ENCODE data around the gene GGTA1.
"Not testable (repeated sequence)": the region's sequence is repeated elsewhere in the genome, so short reads cannot be mapped to it uniquely, and the experiment has no call there.

GGTA1 gene

GRCh38 chr9:121528642-121529041 is 29.0 kb upstream of the GGTA1 start:
- no peaks in the 10 kb centered on the region for H3K9me3 ChIP-seq
- intact Hi-C loops (cut with DNase I; ENCODE audit: low total_unique reads), result no loop called here
- no peaks in the 10 kb centered on the region for H3K36me3 ChIP-seq
- no peak overlapping the region for H3K27ac ChIP-seq
- peaks cover 0 to 15% (median 8%) of the 10 kb centered on the region in 4 donors for H3K4me1 ChIP-seq
- DNase-seq, result no peak
- no peaks in the 10 kb centered on the region for H3K27me3 ChIP-seq
- no peak overlapping the region for H3K4me3 ChIP-seq
- TF ChIP-seq CTCF (IDR thresholded peaks at IDR 0.05), result no peak

GRCh38 chr9:121527371-121527770 is 27.7 kb upstream of the GGTA1 start:
- H3K27ac ChIP-seq, result no peak overlapping the region
- H3K27me3 ChIP-seq, result no peaks in the 10 kb centered on the region
- no peaks in the 10 kb centered on the region for H3K36me3 ChIP-seq
- H3K4me3 ChIP-seq, result no peak overlapping the region
- intact Hi-C loops (cut with DNase I; ENCODE audit: low total_unique reads), result no loop called here
- peaks cover 0 to 15% (median 8%) of the 10 kb centered on the region in 4 donors for H3K4me1 ChIP-seq
- no peak for DNase-seq
- H3K9me3 ChIP-seq, result no peaks in the 10 kb centered on the region
- no peak for TF ChIP-seq CTCF (IDR thresholded peaks at IDR 0.05)

- not testable (repeated sequence) for H3K9me3 ChIP-seq
These were observed 20.0 kb upstream of the GGTA1 start for GRCh38 chr9:121519688-121520087.

GRCh38 chr9:121518634-121519033 is 19.0 kb upstream of the GGTA1 start:
- Histone ChIP-seq H3K4me3 (no peak overlapping the region), H3K27ac (no peak overlapping the region), H3K27me3 (no peaks in the 10 kb centered on the region), H3K9me3 (no peaks in the 10 kb centered on the region), H3K36me3 (no peaks in the 10 kb centered on the region), H3K4me1 (no peaks in the 10 kb centered on the region)
- no peak for DNase-seq
- no peak for TF ChIP-seq CTCF (IDR thresholded peaks at IDR 0.05)
- intact Hi-C loops (cut with DNase I; ENCODE audit: low total_unique reads), result no loop called here

More at GRCh38 chr9:121519688-121520087, 20.0 kb upstream of the GGTA1 start:
- intact Hi-C loops (cut with DNase I; ENCODE audit: low total_unique reads); H3K4me3 ChIP-seq; DNase-seq; H3K27me3 ChIP-seq; H3K27ac ChIP-seq; H3K4me1 ChIP-seq; H3K36me3 ChIP-seq: not testable (repeated sequence)

- H3K9me3 ChIP-seq; H3K27me3 ChIP-seq; H3K27ac ChIP-seq; H3K4me3 ChIP-seq; H3K36me3 ChIP-seq; intact Hi-C loops (cut with DNase I; ENCODE audit: low total_unique reads): not testable (repeated sequence)
- DNase-seq, result peak in 1 of 2 donors; percentile 48
- H3K4me1 ChIP-seq, result peaks cover 0 to 23% (median 13%) of the 10 kb centered on the region in 4 donors
These were observed 13.5 kb upstream of the GGTA1 start for GRCh38 chr9:121513166-121513565.

GRCh38 chr9:121510766-121511550 is 11.3 kb upstream of the GGTA1 start:
- intact Hi-C loops (cut with DNase I; ENCODE audit: low total_unique reads), result no loop called here
- DNase-seq, result peak in 1 of 2 donors; percentile 68
- Histone ChIP-seq H3K4me3 (no peak overlapping the region), H3K9me3 (no peaks in the 10 kb centered on the region), H3K27me3 (no peaks in the 10 kb centered on the region), H3K36me3 (no peaks in the 10 kb centered on the region), H3K27ac (peak overlapping the region; percentile 33 to 71), H3K4me1 (peaks cover 0 to 23% (median 13%) of the 10 kb centered on the region in 4 donors)
- no peak for TF ChIP-seq CTCF (IDR thresholded peaks at IDR 0.05)
